GM19324 (cell line): ENCODE measurements around the gene SLC8A1.

Source experiments
- ATAC-seq: cut with Tn5 transposase; IDR thresholded peaks from one replicate; pipeline ENCODE4 v1.9.1; 2021; ENCODE audit warnings: mild to moderate bottlenecking, moderate library complexity; ENCODE audit not compliant: unreplicated experiment, low FRiP score

Gene SLC8A1

GRCh38 chr2:40213071-40213470 is 238.8 kb downstream of the SLC8A1 start:
- ATAC-seq, result no peak

- ATAC-seq, result no peak
Measured at GRCh38 chr2:40210968-40211353, 240.9 kb downstream of the SLC8A1 start.

- no peak for ATAC-seq
Measured at GRCh38 chr2:40210344-40210967, 241.4 kb downstream of the SLC8A1 start.

GRCh38 chr2:40209761-40210160 is 242.1 kb downstream of the SLC8A1 start:
- no peak for ATAC-seq

GRCh38 chr2:40208463-40208862 is 243.4 kb downstream of the SLC8A1 start:
- no peak for ATAC-seq

- no peak for ATAC-seq
Measured at GRCh38 chr2:40204268-40204667, 247.6 kb downstream of the SLC8A1 start.

GRCh38 chr2:40202798-40203400 is 249.0 kb downstream of the SLC8A1 start:
- no peak for ATAC-seq

GRCh38 chr2:40201425-40201824 is 250.5 kb downstream of the SLC8A1 start:
- ATAC-seq, result no peak

GRCh38 chr2:40200366-40200915 is 251.4 kb downstream of the SLC8A1 start:
- ATAC-seq, result no peak

- no peak for ATAC-seq
Measured at GRCh38 chr2:40199771-40200170, 252.1 kb downstream of the SLC8A1 start.

- ATAC-seq, result no peak
Measured at GRCh38 chr2:40197121-40197520, 254.8 kb downstream of the SLC8A1 start.

- ATAC-seq, result no peak
Measured at GRCh38 chr2:40193670-40194026, 258.2 kb downstream of the SLC8A1 start.

GRCh38 chr2:40192864-40193669 is 258.8 kb downstream of the SLC8A1 start:
- no peak for ATAC-seq

- no peak for ATAC-seq
Measured at GRCh38 chr2:40190457-40190856, 261.4 kb downstream of the SLC8A1 start.

GRCh38 chr2:40189881-40190280 is 262.0 kb downstream of the SLC8A1 start:
- no peak for ATAC-seq

GRCh38 chr2:40187054-40187453 is 264.8 kb downstream of the SLC8A1 start:
- ATAC-seq, result no peak

GRCh38 chr2:40184551-40184950 is 267.3 kb downstream of the SLC8A1 start:
- ATAC-seq, result no peak

GRCh38 chr2:40181855-40182254 is 270.0 kb downstream of the SLC8A1 start:
- ATAC-seq, result no peak

GRCh38 chr2:40179801-40180200 is 272.1 kb downstream of the SLC8A1 start:
- no peak for ATAC-seq

GRCh38 chr2:40178971-40179370 is 272.9 kb downstream of the SLC8A1 start:
- peak; percentile 87 for ATAC-seq

- no peak for ATAC-seq
Measured at GRCh38 chr2:40178171-40178778, 273.6 kb downstream of the SLC8A1 start.
